GM21723 (cell line): ENCODE results near the gene NBPF14.
"Not testable (repeated sequence)": the region's sequence is repeated elsewhere in the genome, so short reads cannot be mapped to it uniquely, and the experiment has no call there.

ENCODE experiments used
- ATAC-seq: cut with Tn5 transposase; IDR thresholded peaks from one replicate; pipeline ENCODE4 v1.9.1; 2021; ENCODE audit warnings: mild to moderate bottlenecking, moderate library complexity; ENCODE audit not compliant: unreplicated experiment

Gene NBPF14

GRCh38 chr1:148595911-148596310 lies at the start of gene NBPF14:
NBPF14 (minus strand) TSS chr1:148596011; CDS start chr1:148595717, 294 bp downstream.
- ATAC-seq, result not testable (repeated sequence)

- not testable (repeated sequence) for ATAC-seq
These were observed 29.6 kb upstream of the NBPF14 start for GRCh38 chr1:148625451-148625850.

GRCh38 chr1:148618216-148618615 lies 22.4 kb upstream of the NBPF14 start:
- ATAC-seq, result not testable (repeated sequence)

GRCh38 chr1:148605266-148605665 lies 9.5 kb upstream of the NBPF14 start:
- not testable (repeated sequence) for ATAC-seq

- not testable (repeated sequence) for ATAC-seq
These were observed 451 bp downstream of the NBPF14 start for GRCh38 chr1:148595360-148595759.

GRCh38 chr1:148591098-148591497 lies 4.7 kb downstream of the NBPF14 start:
- not testable (repeated sequence) for ATAC-seq

- ATAC-seq, result not testable (repeated sequence)
These were observed 63.7 kb downstream of the NBPF14 start for GRCh38 chr1:148532158-148532557.

- not testable (repeated sequence) for ATAC-seq
These were observed 66.7 kb downstream of the NBPF14 start for GRCh38 chr1:148529101-148529567.

- ATAC-seq, result not testable (repeated sequence)
These were observed 67.2 kb downstream of the NBPF14 start for GRCh38 chr1:148528591-148528990.

GRCh38 chr1:148526587-148526986 lies 69.2 kb downstream of the NBPF14 start:
- not testable (repeated sequence) for ATAC-seq

- ATAC-seq, result peak; percentile 3
These were observed 72.3 kb downstream of the NBPF14 start for GRCh38 chr1:148523205-148524144.

GRCh38 chr1:148522561-148523204 lies 73.1 kb downstream of the NBPF14 start:
- peak; percentile 77 for ATAC-seq

- ATAC-seq, result peak; percentile 73
These were observed 73.7 kb downstream of the NBPF14 start for GRCh38 chr1:148522072-148522471.

GRCh38 chr1:148514310-148514709 lies 81.5 kb downstream of the NBPF14 start:
- not testable (repeated sequence) for ATAC-seq

- ATAC-seq, result not testable (repeated sequence)
These were observed 83.1 kb downstream of the NBPF14 start for GRCh38 chr1:148512571-148513184.

- not testable (repeated sequence) for ATAC-seq
These were observed 101.9 kb downstream of the NBPF14 start for GRCh38 chr1:148493933-148494332.

GRCh38 chr1:148483029-148483428 lies 112.8 kb downstream of the NBPF14 start, which contains the start of gene PPIAL4G:
PPIAL4G (minus strand) TSS chr1:148483302; CDS start chr1:148483252, 50 bp downstream.
- ATAC-seq, result not testable (repeated sequence)
